Fibroblast of mammary gland (primary cell): Measurements from ENCODE around the gene CEP350.

ENCODE experiments used
- DNase-seq: peaks from one replicate; pipeline ENCODE4 v3.0.0-alpha.2; 2010; ENCODE audit warnings: low read depth
- H3K4me3 ChIP-seq: 2 replicates; pipeline ENCODE4 v1.5.1; 2011; ENCODE audit warnings: low read depth, mild to moderate bottlenecking, low read length, moderate library complexity; ENCODE audit not compliant: control insufficient read depth
- CTCF ChIP-seq: conservative IDR thresholded peaks from 2 replicates; pipeline ENCODE4 v1.5.1; 2011; ENCODE audit warnings: low read depth, low read length, inconsistent platforms; ENCODE audit not compliant: control insufficient read depth, insufficient read depth

CEP350 gene

GRCh38 chr1:180033390-180033789, 78.8 kb downstream of the CEP350 start:
- no peak for TF ChIP-seq CTCF
- no peak for DNase-seq
- H3K4me3 ChIP-seq, result no peak overlapping the region

DNA sequence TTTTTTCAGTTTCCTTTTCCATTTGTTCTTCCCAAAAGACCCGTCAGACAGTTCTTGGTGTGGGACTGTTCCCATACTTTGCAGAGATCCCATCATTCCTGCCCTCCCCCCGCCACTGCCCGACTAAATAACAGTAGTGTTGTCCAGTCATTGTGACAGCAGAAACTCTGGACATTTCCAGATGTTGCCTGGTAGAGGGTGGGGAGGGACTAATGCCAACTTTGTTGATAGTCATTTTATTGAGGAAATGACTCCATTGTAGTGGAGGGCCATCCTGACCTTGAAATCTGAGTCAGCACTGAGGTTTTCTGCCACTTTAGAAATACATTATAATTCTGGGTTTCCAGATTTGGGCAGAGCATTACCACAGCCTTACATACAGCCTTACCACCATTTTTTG, 85.4 kb downstream of the CEP350 start:
- peak; percentile 86 for DNase-seq
- H3K4me3 ChIP-seq, result no peak overlapping the region
- TF ChIP-seq CTCF, result no peak

DNA sequence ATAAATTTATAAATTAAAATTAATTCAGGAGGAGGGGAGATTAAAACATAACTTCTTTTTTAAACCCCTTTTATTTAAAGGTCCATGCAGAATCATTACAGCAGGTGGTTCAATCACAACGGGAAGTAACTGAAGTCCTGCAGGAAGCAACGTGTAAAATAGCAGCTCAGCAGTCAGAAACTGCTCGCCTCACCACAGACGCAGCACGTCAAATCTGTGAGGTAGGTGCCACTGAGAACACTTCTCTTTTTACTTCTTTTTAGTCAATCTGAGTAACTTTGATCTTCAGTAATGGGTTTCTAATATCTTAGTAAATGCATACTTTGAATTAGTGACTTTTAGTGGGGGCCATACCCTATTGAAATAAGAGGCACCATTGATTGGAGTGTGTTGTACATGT, 87.0 kb downstream of the CEP350 start:
- H3K4me3 ChIP-seq, result no peak overlapping the region
- DNase-seq, result no peak
- TF ChIP-seq CTCF, result no peak

DNA sequence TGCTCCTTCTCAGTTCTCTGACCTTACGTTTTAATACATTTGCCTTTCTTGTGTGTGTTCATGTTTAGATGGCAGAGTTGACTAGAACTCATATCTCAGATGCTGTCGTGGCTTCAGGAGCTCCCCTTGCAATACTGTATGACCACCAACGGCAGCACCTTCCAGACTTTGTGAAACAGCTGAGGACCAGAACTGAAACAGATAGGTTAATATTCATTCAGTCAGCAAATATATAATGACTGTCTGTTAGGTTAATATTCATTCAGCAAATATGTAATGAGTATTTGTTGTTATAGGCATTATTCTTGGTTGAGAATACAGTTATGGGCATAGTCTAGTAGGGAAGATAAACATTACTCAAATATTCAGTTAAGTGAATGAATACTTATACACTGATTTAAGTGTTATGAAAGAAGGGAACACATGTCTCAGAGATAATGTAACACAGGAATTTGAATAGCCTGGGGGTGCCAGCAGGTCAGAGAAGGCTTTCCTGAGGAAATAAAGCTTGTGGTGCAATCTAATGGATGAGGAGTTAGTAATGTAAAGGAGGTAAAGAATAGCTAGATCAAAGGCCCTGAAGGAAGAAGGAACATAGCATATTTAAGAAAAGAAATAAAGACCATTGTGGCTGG, 88.5 kb downstream of the CEP350 start:
- TF ChIP-seq CTCF, result no peak
- DNase-seq, result peak; percentile 43
- no peak overlapping the region for H3K4me3 ChIP-seq

- TF ChIP-seq CTCF, result no peak
- H3K4me3 ChIP-seq, result no peak overlapping the region
Measured at GRCh38 chr1:180043785-180044184, 89.2 kb downstream of the CEP350 start.

DNA sequence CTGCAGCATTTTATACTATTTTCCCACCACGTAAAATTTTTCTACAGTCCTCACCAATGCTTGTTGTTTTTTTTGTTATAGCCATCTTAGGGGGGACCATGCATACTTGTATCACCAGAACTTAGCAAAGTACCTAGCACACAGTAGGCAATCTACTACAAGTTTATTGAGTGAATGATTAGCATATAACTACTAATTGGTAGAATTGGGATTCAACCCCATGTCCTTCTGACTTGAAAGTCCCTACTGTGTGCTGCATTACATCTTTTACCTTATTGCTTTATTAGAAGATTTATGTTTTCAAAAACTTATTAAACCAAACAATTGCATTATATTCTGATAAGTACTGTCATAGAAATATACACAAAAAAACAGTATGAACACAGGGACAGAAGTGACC, 92.1 kb downstream of the CEP350 start:
- no peak for DNase-seq
- H3K4me3 ChIP-seq, result no peak overlapping the region
- no peak for TF ChIP-seq CTCF

More at GRCh38 chr1:180043785-180044184, 89.2 kb downstream of the CEP350 start:
- no peak for DNase-seq
